NB4 (cell line): ENCODE results near the gene KRT3.
A peak's percentile ranks its signal among the peaks of the same experiment; 100 is the strongest.

ENCODE experiments used
- CTCF ChIP-seq: IDR thresholded peaks from one replicate; pipeline ENCODE4 v1.5.1; 2012; ENCODE audit warnings: low read depth, low read length
- MYC ChIP-seq: IDR thresholded peaks from 2 replicates; pipeline ENCODE4 v1.6.1; 2011; ENCODE audit warnings: low read depth, low read length
- POLR2A ChIP-seq: IDR thresholded peaks from 2 replicates; pipeline ENCODE4 v1.6.1; 2011; ENCODE audit warnings: mild to moderate bottlenecking; ENCODE audit not compliant: insufficient read length; ENCODE audit errors: extremely low read depth

- TF ChIP-seq POLR2A (no peak), CTCF (no peak), MYC (peak; percentile 72)
Measured at GRCh38 chr12:52836042-52836466, 40.1 kb upstream of the KRT3 start.
